Fibroblast of lung (primary cell): ENCODE results near the gene ID4. TPM values are rescaled to one million over a fixed set of nuclear protein-coding genes. Genes with fewer than 3 reads are reported as not detected.

ENCODE experiments used
- DNase-seq, 2 donors: peaks; one replicate each; pipeline versions ENCODE4 v3.0.0 to v3.0.0-alpha.2; 2010; ENCODE audit warnings: low read depth in 2 of 2
- H2AFZ ChIP-seq: 2 replicates; pipeline ENCODE4 v1.5.1; 2012; ENCODE audit warnings: low read length, control low read depth, inconsistent platforms
- H3K27ac ChIP-seq: 2 replicates; pipeline ENCODE4 v1.5.1; 2011; ENCODE audit warnings: low read length, control low read depth; ENCODE audit not compliant: insufficient read depth
- H3K27me3 ChIP-seq: 2 replicates; pipeline ENCODE4 v1.5.1; 2011; ENCODE audit warnings: mild to moderate bottlenecking, low read length; ENCODE audit not compliant: control insufficient read depth, insufficient read depth
- H3K36me3 ChIP-seq: 2 replicates; pipeline ENCODE4 v1.5.1; 2011; ENCODE audit warnings: low read length; ENCODE audit not compliant: control insufficient read depth, insufficient read depth
- H3K4me1 ChIP-seq: 2 replicates; pipeline ENCODE4 v1.5.1; 2011; ENCODE audit warnings: low read length; ENCODE audit not compliant: control insufficient read depth, insufficient read depth; ENCODE audit errors: extremely low read depth
- H3K4me2 ChIP-seq: 2 replicates; pipeline ENCODE4 v1.5.1; 2011; ENCODE audit warnings: low read length, control low read depth; ENCODE audit not compliant: insufficient read depth; ENCODE audit errors: extremely low read depth
- H3K4me3 ChIP-seq, 4 experiments: fragments of 200-600 bp in 1 of 4; sonication (generic) in 1 of 4; replicated peaks in 1 of 4; 2 replicates each; pipeline ENCODE4 v1.5.1; 2011 to 2016; ENCODE audit warnings: low read length in 4 of 4, low read depth in 3 of 4, mild to moderate bottlenecking in 3 of 4, control low read depth in 2 of 4, inconsistent platforms in 1 of 4, mixed read lengths in 1 of 4; ENCODE audit not compliant: insufficient read depth in 1 of 4; ENCODE audit errors: control extremely low read depth in 1 of 4
- H3K79me2 ChIP-seq: 2 replicates; pipeline ENCODE4 v1.5.1; 2012; ENCODE audit warnings: mild to moderate bottlenecking, low read length, inconsistent platforms; ENCODE audit not compliant: control insufficient read depth, insufficient read depth
- H3K9ac ChIP-seq: 2 replicates; pipeline ENCODE4 v1.5.1; 2011; ENCODE audit warnings: mild to moderate bottlenecking, low read length, control low read depth; ENCODE audit not compliant: insufficient read depth
- H3K9me3 ChIP-seq: 2 replicates; pipeline ENCODE4 v1.5.1; 2012; ENCODE audit warnings: low read depth, low read length; ENCODE audit not compliant: control insufficient read depth, insufficient read depth
- H4K20me1 ChIP-seq: 2 replicates; pipeline ENCODE4 v1.5.1; 2011; ENCODE audit warnings: low read length; ENCODE audit not compliant: control insufficient read depth, insufficient read depth; ENCODE audit errors: extremely low read depth
- EZH2 ChIP-seq: IDR thresholded peaks from 2 replicates; pipeline ENCODE4 v1.5.1; 2012; ENCODE audit warnings: low read length, control low read depth, mild to moderate bottlenecking; ENCODE audit errors: missing control alignments
- polyA plus RNA-seq, 2 donors: library from polyadenylated mRNA; depleted of rRNA in 1 of 2; stranded (reverse) in 1 of 2; unstranded in 1 of 2; fragments of >200 nt; gene quantifications; 2 replicates each; pipeline ENCODE4 v1.2.1, GENCODE V29; 2011 to 2012; ENCODE audit warnings: missing spikeins in 1 of 2
- total RNA-seq: library from RNA; depleted of rRNA; stranded (reverse); fragments of >200 nt; gene quantifications from 2 replicates; pipeline ENCODE4 v1.2.1, GENCODE V29; 2014
- TF ChIP-seq, protein P1 (sequence below), 2 donors: IDR thresholded peaks in 1 of 2; conservative IDR thresholded peaks in 1 of 2; 1 replicate in 1 of 2; 2 replicates in 1 of 2; pipeline ENCODE4 v1.5.1; 2011 to 2012; ENCODE audit warnings: low read length in 2 of 2, control low read depth in 1 of 2, inconsistent platforms in 1 of 2, low read depth in 1 of 2, mild to moderate bottlenecking in 1 of 2

ID4 gene
- total and polyA plus RNA-seq, 2 donors (not counting 1 experiment from before 2014, with no cell fraction given): 0.51 to 0.83 TPM

- no peaks in the 10 kb centered on the region for H3K79me2 ChIP-seq
- H3K9ac ChIP-seq: no peak overlapping the region
- H3K4me3 ChIP-seq: no peak overlapping the region
- H4K20me1 ChIP-seq: no peaks in the 10 kb centered on the region
- no peak overlapping the region for H3K27ac ChIP-seq
- no peaks in the 10 kb centered on the region for H3K4me1 ChIP-seq
- no peak overlapping the region for H3K4me2 ChIP-seq
- H2AFZ ChIP-seq: no peak overlapping the region
- peak in 1 of 2 donors; percentile 23 for DNase-seq
- H3K9me3 ChIP-seq: no peaks in the 10 kb centered on the region
- TF ChIP-seq, protein P1, sequence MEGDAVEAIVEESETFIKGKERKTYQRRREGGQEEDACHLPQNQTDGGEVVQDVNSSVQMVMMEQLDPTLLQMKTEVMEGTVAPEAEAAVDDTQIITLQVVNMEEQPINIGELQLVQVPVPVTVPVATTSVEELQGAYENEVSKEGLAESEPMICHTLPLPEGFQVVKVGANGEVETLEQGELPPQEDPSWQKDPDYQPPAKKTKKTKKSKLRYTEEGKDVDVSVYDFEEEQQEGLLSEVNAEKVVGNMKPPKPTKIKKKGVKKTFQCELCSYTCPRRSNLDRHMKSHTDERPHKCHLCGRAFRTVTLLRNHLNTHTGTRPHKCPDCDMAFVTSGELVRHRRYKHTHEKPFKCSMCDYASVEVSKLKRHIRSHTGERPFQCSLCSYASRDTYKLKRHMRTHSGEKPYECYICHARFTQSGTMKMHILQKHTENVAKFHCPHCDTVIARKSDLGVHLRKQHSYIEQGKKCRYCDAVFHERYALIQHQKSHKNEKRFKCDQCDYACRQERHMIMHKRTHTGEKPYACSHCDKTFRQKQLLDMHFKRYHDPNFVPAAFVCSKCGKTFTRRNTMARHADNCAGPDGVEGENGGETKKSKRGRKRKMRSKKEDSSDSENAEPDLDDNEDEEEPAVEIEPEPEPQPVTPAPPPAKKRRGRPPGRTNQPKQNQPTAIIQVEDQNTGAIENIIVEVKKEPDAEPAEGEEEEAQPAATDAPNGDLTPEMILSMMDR (conservative IDR thresholded peaks at IDR 0.05 in 1 of 2, IDR thresholded peaks at IDR 0.05 in 1 of 2; ENCODE audit: low read depth in 1 of 2, low read length in 2 of 2): no peak
- TF ChIP-seq EZH2: no peak
- H3K36me3 ChIP-seq: no peaks in the 10 kb centered on the region
- H3K27me3 ChIP-seq: no peaks in the 10 kb centered on the region
These were observed 2.3 kb upstream of the ID4 start for GRCh38 chr6:19834858-19835257.

DNA sequence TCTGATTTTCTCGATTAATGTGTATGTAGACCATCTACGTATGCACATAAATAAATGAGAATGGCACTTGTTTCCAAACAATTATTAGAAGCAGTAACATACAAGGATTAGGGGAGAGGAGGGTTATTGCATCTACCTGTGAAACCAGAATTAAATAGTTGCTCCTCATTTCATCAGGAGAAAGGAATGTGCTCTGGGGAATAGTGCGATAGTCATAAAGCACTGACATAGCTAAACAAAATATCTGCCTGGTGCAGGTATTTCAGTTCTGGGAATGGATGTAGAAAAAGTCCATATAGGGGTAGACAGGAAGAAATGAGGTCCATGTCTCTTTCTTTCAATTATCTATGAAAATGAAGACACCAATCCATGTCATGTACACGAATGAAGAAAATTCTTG lies 1.6 kb upstream of the ID4 start:
- Histone ChIP-seq H3K36me3 (no peaks in the 10 kb centered on the region), H4K20me1 (no peaks in the 10 kb centered on the region), H3K79me2 (no peaks in the 10 kb centered on the region), H3K4me1 (no peaks in the 10 kb centered on the region), H3K9ac (no peak overlapping the region), H2AFZ (no peak overlapping the region), H3K27me3 (no peaks in the 10 kb centered on the region), H3K4me3 (no peak overlapping the region), H3K4me2 (no peak overlapping the region), H3K9me3 (no peaks in the 10 kb centered on the region), H3K27ac (no peak overlapping the region)
- TF ChIP-seq, protein P1 (conservative IDR thresholded peaks at IDR 0.05 in 1 of 2, IDR thresholded peaks at IDR 0.05 in 1 of 2; ENCODE audit: low read depth in 1 of 2, low read length in 2 of 2): no peak
- TF ChIP-seq EZH2: no peak
- no peak for DNase-seq

- peak; percentile 28 to 64 for DNase-seq
- H3K27ac ChIP-seq: peak overlapping the region; percentile 53
- H2AFZ ChIP-seq: peak overlapping the region; percentile 86
These were observed 606 bp downstream of the ID4 start for GRCh38 chr6:19837511-19838441.

More at GRCh38 chr6:19837511-19838441, 606 bp downstream of the ID4 start:
- H4K20me1 ChIP-seq: no peaks in the 10 kb centered on the region
- H3K9ac ChIP-seq: peak overlapping the region; percentile 62
- H3K79me2 ChIP-seq: no peaks in the 10 kb centered on the region
- H3K4me2 ChIP-seq: peak overlapping the region; percentile 97
- TF ChIP-seq, protein P1 (conservative IDR thresholded peaks at IDR 0.05 in 1 of 2, IDR thresholded peaks at IDR 0.05 in 1 of 2; ENCODE audit: low read depth in 1 of 2, low read length in 2 of 2): no peak
- TF ChIP-seq EZH2: no peak
- no peaks in the 10 kb centered on the region for H3K27me3 ChIP-seq
- H3K4me3 ChIP-seq: peak overlapping the region; percentile 56 to 69 (median 64)
- H3K36me3 ChIP-seq: no peaks in the 10 kb centered on the region
- no peaks in the 10 kb centered on the region for H3K4me1 ChIP-seq
- H3K9me3 ChIP-seq: no peaks in the 10 kb centered on the region
